Activated CD8-positive, alpha-beta T cell treated with anti-CD3 and anti-CD28 coated beads for 36 hours (primary cell): ENCODE data around the gene LIN7A. TPM values are rescaled to one million over a fixed set of nuclear protein-coding genes. Genes with fewer than 3 reads are reported as not detected.

Experiments used
- ATAC-seq: fragments of 200-7000 bp; cut with Tn5 transposase; one replicate; pipeline ENCODE4 v1.10.0; 2021; ENCODE audit warnings: mild to moderate bottlenecking, moderate library complexity
- CTCF ChIA-PET: fragments of 350-600 bp; sonication (Branson Sonifier 250); formaldehyde crosslinking; loops from one replicate; lab custom pipeline; 2021; ENCODE audit warnings: antibody characterized with exemption; lab: Charles Lee
- POLR2A ChIA-PET: fragments of 350-600 bp; sonication (Branson Sonifier 250); formaldehyde crosslinking; loops from one replicate; lab custom pipeline; 2021; ENCODE audit warnings: antibody characterized with exemption; lab: Charles Lee
- DNase-seq: peaks from one replicate; pipeline ENCODE4 v3.0.0-alpha.2; 2020
- H3K27ac Mint-ChIP-seq: one replicate; pipeline ENCODE4 v1.8.0; 2021; ENCODE audit warnings: mild to moderate bottlenecking, mixed read lengths
- H3K27me3 Mint-ChIP-seq: one replicate; pipeline ENCODE4 v1.8.0; 2021; ENCODE audit warnings: mixed read lengths
- H3K36me3 Mint-ChIP-seq: one replicate; pipeline ENCODE4 v1.8.0; 2021; ENCODE audit warnings: low read depth, mixed read lengths
- H3K4me1 Mint-ChIP-seq: one replicate; pipeline ENCODE4 v1.8.0; 2021; ENCODE audit warnings: low read depth, mixed read lengths
- H3K4me3 Mint-ChIP-seq: one replicate; pipeline ENCODE4 v1.8.0; 2021; ENCODE audit warnings: mild to moderate bottlenecking, moderate library complexity, mixed read lengths
- H3K9me3 Mint-ChIP-seq: one replicate; pipeline ENCODE4 v1.8.0; 2021; ENCODE audit warnings: mixed read lengths
- CTCF ChIP-seq: fragments of 200-600 bp; IDR thresholded peaks from one replicate; pipeline ENCODE4 v1.8.0; 2022; ENCODE audit warnings: antibody characterized with exemption, mild to moderate bottlenecking
- intact Hi-C: fragments of 100-400 bp; cut with micrococcal nuclease; formaldehyde crosslinking; loops from one replicate; pipeline ENCODE4 v1.10.0; 2022
- total RNA-seq, 2 experiments: library from RNA; stranded (reverse); gene quantifications; one replicate each; pipeline ENCODE4 v1.2.3, GENCODE V29; 2021

The LIN7A gene
- total RNA-seq, 2 experiments from 2014 or later, result not detected

DNA sequence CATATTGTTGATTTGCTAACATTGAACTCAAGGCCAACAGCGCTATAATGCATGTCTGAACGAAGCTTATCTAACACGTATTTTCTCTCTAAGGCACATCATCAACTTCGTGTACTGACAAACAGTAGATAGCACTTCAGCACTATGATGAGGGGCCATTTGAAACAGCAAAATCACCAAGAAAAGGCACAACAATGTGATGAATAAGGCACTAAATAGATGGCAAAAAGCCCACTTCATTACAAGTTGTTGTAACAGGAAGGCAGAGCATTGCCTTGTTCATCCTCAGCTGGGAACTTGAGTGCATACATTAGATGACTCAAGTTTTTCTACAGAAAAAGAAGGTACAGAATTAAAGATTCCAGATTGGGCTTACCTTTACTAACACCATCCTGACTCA, 75.2 kb downstream of the LIN7A start:
- ATAC-seq, result no peak
- no peaks in the 10 kb centered on the region for H3K9me3 Mint-ChIP-seq
- intact Hi-C loops, result no loop called here

DNA sequence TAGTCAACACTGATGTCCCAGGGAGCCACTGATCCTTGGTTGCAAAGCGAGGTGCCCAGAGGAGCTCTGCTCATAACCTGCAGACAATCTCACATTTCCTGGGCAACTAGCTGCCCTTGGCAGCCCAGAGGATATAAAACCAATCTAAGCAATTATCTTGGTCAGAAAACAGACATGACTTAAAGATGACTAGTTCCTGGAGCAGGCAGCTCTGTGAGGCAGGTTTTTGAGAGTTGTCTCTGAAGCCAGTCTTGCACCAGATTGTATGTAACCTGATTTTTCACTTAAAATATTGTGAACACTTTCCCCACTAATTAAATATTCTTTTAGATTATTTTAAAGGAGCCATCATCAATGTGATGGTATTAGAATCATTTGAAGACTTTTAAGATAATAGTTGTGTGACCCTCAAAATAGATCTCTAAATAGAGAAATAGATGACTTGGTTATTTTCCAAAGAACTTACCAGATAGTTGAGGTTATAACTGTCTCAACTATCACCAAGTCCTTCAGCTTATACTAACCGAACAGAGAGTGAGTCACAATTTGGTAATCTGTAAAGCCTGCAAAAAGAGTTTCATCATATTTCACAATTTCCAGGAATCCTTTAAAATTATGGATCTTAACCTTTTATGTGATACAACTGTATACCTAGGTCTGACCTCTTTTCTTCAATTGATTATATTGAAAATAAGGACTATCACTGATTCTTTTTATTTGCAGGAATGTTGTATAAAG, 75.9 kb downstream of the LIN7A start:
- H3K36me3 Mint-ChIP-seq, result no peaks in the 10 kb centered on the region
- POLR2A ChIA-PET, result no interaction called here
- no peak overlapping the region for H3K4me3 Mint-ChIP-seq
- no peaks in the 10 kb centered on the region for H3K9me3 Mint-ChIP-seq
- TF ChIP-seq CTCF, result no peak
- no peaks in the 10 kb centered on the region for H3K4me1 Mint-ChIP-seq
- CTCF ChIA-PET, result no interaction called here
- DNase-seq (no peak), ATAC-seq (no peak)
- H3K27me3 Mint-ChIP-seq, result no peaks in the 10 kb centered on the region
- H3K27ac Mint-ChIP-seq, result no peak overlapping the region
- intact Hi-C loops, result no loop called here

More for the DNA sequence above, 75.2 kb downstream of the LIN7A start:
- no peak for DNase-seq
- no peaks in the 10 kb centered on the region for H3K36me3 Mint-ChIP-seq
- CTCF ChIA-PET, result no interaction called here
- H3K27ac Mint-ChIP-seq, result no peak overlapping the region
- no peak for TF ChIP-seq CTCF
- no peaks in the 10 kb centered on the region for H3K27me3 Mint-ChIP-seq
- no peaks in the 10 kb centered on the region for H3K4me1 Mint-ChIP-seq
- POLR2A ChIA-PET, result no interaction called here
- no peak overlapping the region for H3K4me3 Mint-ChIP-seq

DNA sequence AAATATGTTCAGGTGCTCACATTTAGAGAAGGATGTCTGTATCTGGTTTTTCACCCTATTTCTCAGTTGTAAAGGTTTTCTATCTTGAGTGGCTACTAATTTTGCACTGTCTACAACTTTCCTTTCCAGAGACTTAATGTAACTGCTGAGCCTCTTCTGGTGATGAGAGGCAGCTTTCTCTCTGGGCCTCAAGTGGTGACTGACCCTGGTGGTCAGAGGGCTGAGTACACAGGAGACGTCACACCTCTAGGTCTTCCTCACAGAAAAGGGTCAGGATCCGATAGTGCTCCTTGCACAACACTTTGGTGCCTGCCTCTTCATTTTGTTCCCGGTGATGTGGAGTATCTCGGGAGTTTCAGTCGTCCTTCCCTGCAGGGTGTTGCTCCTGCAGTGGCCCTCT, 76.8 kb downstream of the LIN7A start:
- Mint-ChIP-seq H3K27me3 (no peaks in the 10 kb centered on the region), H3K4me3 (no peak overlapping the region), H3K27ac (no peak overlapping the region), H3K36me3 (no peaks in the 10 kb centered on the region), H3K4me1 (no peaks in the 10 kb centered on the region), H3K9me3 (no peaks in the 10 kb centered on the region)
- ATAC-seq (no peak), DNase-seq (no peak)
- ChIA-PET POLR2A (no interaction called here), CTCF (no interaction called here)
- no peak for TF ChIP-seq CTCF
- intact Hi-C loops, result no loop called here

GRCh38 chr12:80860206-80860605, 77.5 kb downstream of the LIN7A start:
- no peak for ATAC-seq
- no peak overlapping the region for H3K27ac Mint-ChIP-seq

More at GRCh38 chr12:80860206-80860605, 77.5 kb downstream of the LIN7A start:
- H3K4me3 Mint-ChIP-seq, result no peak overlapping the region
- H3K4me1 Mint-ChIP-seq, result no peaks in the 10 kb centered on the region
- CTCF ChIA-PET, result no interaction called here
- no peaks in the 10 kb centered on the region for H3K27me3 Mint-ChIP-seq
- no peaks in the 10 kb centered on the region for H3K9me3 Mint-ChIP-seq
- no peak for TF ChIP-seq CTCF
- DNase-seq, result no peak
- no peaks in the 10 kb centered on the region for H3K36me3 Mint-ChIP-seq
- POLR2A ChIA-PET, result no interaction called here
- intact Hi-C loops, result no loop called here
